Gastroesophageal sphincter (tissue), 4 donors: ENCODE data around the gene AIFM1. TPM values are rescaled to one million over a fixed set of nuclear protein-coding genes. Genes with fewer than 3 reads are reported as not detected.

Experiments used
- ATAC-seq: fragments of 150-250 bp; one replicate; pipeline ENCODE4 v1.9.1; 2016; ENCODE audit warnings: mild to moderate bottlenecking, moderate library complexity
- H3K27ac ChIP-seq, 4 donors: fragments of 200-600 bp; sonication (generic) in 3 of 4; 1 replicate in 3 of 4; 2 replicates in 1 of 4; pipeline ENCODE4 v1.5.1; 2016 to 2019
- H3K27me3 ChIP-seq: fragments of 200-600 bp; sonication (generic); one replicate; pipeline ENCODE4 v1.5.1; 2019
- H3K36me3 ChIP-seq, 2 donors: fragments of 200-600 bp; sonication (generic); one replicate each; pipeline ENCODE4 v1.5.1; 2019; ENCODE audit warnings: control low read depth in 1 of 2
- H3K4me1 ChIP-seq, 3 donors: fragments of 200-600 bp; sonication (generic); 1 replicate in 2 of 3; 2 replicates in 1 of 3; pipeline ENCODE4 v1.5.1; 2016 to 2019; ENCODE audit warnings: control low read depth in 2 of 3
- H3K4me3 ChIP-seq, 2 donors: fragments of 200-600 bp; sonication (generic); one replicate each; pipeline ENCODE4 v1.5.1; 2019; ENCODE audit warnings: mild to moderate bottlenecking in 1 of 2, moderate library complexity in 1 of 2
- H3K9me3 ChIP-seq, 3 donors: fragments of 200-600 bp; sonication (generic); one replicate each; pipeline ENCODE4 v1.5.1; 2017 to 2019; ENCODE audit warnings: control low read depth in 2 of 3
- CTCF ChIP-seq, 4 experiments: fragments of 200-600 bp in 2 of 4; fragments of 450-650 bp in 2 of 4; sonication (generic) in 1 of 4; IDR thresholded peaks; one replicate each; pipeline ENCODE4 v1.5.1; 2017 to 2019; ENCODE audit warnings: antibody characterized with exemption in 4 of 4, mild to moderate bottlenecking in 2 of 4, moderate library complexity in 2 of 4
- EP300 ChIP-seq: sonication (generic); formaldehyde crosslinking; IDR thresholded peaks from one replicate; pipeline ENCODE4 v1.6.1; 2017; ENCODE audit warnings: antibody characterized with exemption, mild to moderate bottlenecking
- POLR2A ChIP-seq, 2 donors: fragments of 450-650 bp; IDR thresholded peaks; one replicate each; pipeline ENCODE4 v1.6.1; 2017; ENCODE audit warnings: antibody characterized with exemption in 2 of 2, mild to moderate bottlenecking in 2 of 2, moderate library complexity in 1 of 2
- POLR2AphosphoS5 ChIP-seq: sonication (generic); formaldehyde crosslinking; IDR thresholded peaks from one replicate; pipeline ENCODE4 v1.6.1; 2017; ENCODE audit warnings: antibody characterized with exemption
- WGBS, 2 donors: methylation state at CpG; one replicate each; pipeline ENCODE4 v1.1.5; 2018; ENCODE audit warnings: low coverage in 1 of 2; 5-methylcytosine and 5-hydroxymethylcytosine counted together
- total RNA-seq, 4 donors: library from RNA; depleted of rRNA; stranded (reverse); fragments of >200 nt; gene quantifications; one replicate each; pipeline ENCODE4 v1.1.0, GENCODE V29; 2016

AIFM1 gene
- total RNA-seq, 4 donors from 2014 or later = 14.0 to 25.5 (median 16.9) TPM

- WGBS, 2 donors = 73% methylated on average over 3 of the region's 11 CpGs; no CpG with 5 or more reads in 1 of the 2 donors
These were observed 18.5 kb upstream of the AIFM1 start for GRCh38 chrX:130184168-130184567.

GRCh38 chrX:130179579-130180215 is 14.1 kb upstream of the AIFM1 start:
- no peak for ATAC-seq
- WGBS, 2 donors = 48 to 50% methylated on average over 5 of the region's 7 CpGs
- Histone ChIP-seq H3K4me1 (no peaks in the 10 kb centered on the region), H3K27me3 (no peaks in the 10 kb centered on the region), H3K9me3 (no peaks in the 10 kb centered on the region), H3K27ac (no peak overlapping the region), H3K4me3 (no peak overlapping the region), H3K36me3 (no peaks in the 10 kb centered on the region)
- TF ChIP-seq CTCF (IDR thresholded peaks at IDR 0.05) (no peak), EP300 (no peak), POLR2A (IDR thresholded peaks at IDR 0.05) (no peak), POLR2AphosphoS5 (no peak)

More at GRCh38 chrX:130184168-130184567, 18.5 kb upstream of the AIFM1 start:
- Histone ChIP-seq H3K27me3 (no peaks in the 10 kb centered on the region), H3K27ac (no peak overlapping the region), H3K4me3 (no peak overlapping the region), H3K9me3 (no peaks in the 10 kb centered on the region), H3K4me1 (no peaks in the 10 kb centered on the region), H3K36me3 (no peaks in the 10 kb centered on the region)
- no peak for ATAC-seq
- TF ChIP-seq POLR2A (IDR thresholded peaks at IDR 0.05) = no peak
- no peak for TF ChIP-seq EP300
- no peak for TF ChIP-seq CTCF (IDR thresholded peaks at IDR 0.05)
- TF ChIP-seq POLR2AphosphoS5 = no peak

DNA sequence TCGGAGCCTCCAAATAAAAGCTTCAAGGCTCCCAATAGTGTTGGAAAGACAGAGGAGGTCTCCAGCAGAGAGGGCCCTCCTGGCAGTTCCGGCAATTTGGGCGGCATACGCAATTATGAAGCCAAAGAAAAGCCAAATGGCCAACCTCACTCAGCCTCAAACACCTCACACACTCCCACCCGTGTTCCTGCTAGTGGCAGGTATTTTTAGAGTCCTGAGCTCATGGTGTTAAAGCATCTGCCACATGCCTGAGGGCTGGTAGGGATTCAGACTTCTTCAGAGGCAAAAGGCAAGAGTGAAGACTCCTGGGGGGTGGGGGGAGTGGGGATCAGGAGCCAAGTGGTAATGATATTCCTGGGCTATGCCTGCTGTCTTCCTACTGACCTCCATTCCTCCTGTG is 13.5 kb upstream of the AIFM1 start:
- WGBS, 2 donors = no CpG with 5 or more reads among the region's 5 CpGs
- ATAC-seq = no peak
- no peak for TF ChIP-seq EP300
- no peak for TF ChIP-seq POLR2AphosphoS5
- no peak for TF ChIP-seq POLR2A (IDR thresholded peaks at IDR 0.05)
- no peak for TF ChIP-seq CTCF (IDR thresholded peaks at IDR 0.05)

GRCh38 chrX:130176942-130177341 is 11.3 kb upstream of the AIFM1 start:
- no peak overlapping the region for H3K4me3 ChIP-seq
- no peak overlapping the region for H3K27ac ChIP-seq
- TF ChIP-seq EP300 (no peak), POLR2A (IDR thresholded peaks at IDR 0.05) (no peak), CTCF (IDR thresholded peaks at IDR 0.05) (no peak), POLR2AphosphoS5 (no peak)
- WGBS, 2 donors = 40% methylated on average over 1 of the region's 4 CpGs; no CpG with 5 or more reads in 1 of the 2 donors
- no peak for ATAC-seq
- no peaks in the 10 kb centered on the region for H3K27me3 ChIP-seq
- H3K4me1 ChIP-seq = peaks cover 0 to 21% (median 4%) of the 10 kb centered on the region in 3 donors
- no peaks in the 10 kb centered on the region for H3K9me3 ChIP-seq
- H3K36me3 ChIP-seq = no peaks in the 10 kb centered on the region

More for the DNA sequence above, 13.5 kb upstream of the AIFM1 start:
- no peak overlapping the region for H3K4me3 ChIP-seq
- no peak overlapping the region for H3K27ac ChIP-seq
- no peaks in the 10 kb centered on the region for H3K36me3 ChIP-seq
- no peaks in the 10 kb centered on the region for H3K9me3 ChIP-seq
- H3K4me1 ChIP-seq = peaks cover 0 to 5% (median 3%) of the 10 kb centered on the region in 3 donors
- H3K27me3 ChIP-seq = no peaks in the 10 kb centered on the region

DNA sequence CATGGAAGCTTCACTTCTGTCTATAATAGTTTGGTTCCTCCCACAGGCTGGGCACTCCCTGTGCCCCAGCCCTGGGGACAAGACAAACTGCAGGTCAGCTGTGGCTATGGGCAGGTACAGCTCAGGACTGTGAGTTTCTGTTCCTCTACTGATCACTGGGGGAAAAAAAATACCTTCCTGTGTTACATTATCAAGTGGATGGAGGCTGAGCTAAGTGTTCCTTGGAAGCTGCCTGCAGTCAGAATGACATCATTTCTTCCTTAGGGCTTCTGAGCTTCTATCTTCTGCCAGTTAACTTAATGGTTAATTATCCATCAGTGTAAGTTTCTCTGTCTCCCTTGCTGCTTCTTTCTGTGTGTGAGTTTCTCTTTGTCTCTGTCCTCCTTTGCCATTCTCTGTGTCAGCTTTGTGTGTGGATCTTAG is 10.7 kb upstream of the AIFM1 start:
- Histone ChIP-seq H3K36me3 (no peaks in the 10 kb centered on the region), H3K4me3 (no peak overlapping the region), H3K27ac (no peak overlapping the region), H3K27me3 (no peaks in the 10 kb centered on the region), H3K4me1 (peaks cover 0 to 27% (median 4%) of the 10 kb centered on the region in 3 donors), H3K9me3 (no peaks in the 10 kb centered on the region)
- no peak for ATAC-seq
- TF ChIP-seq POLR2AphosphoS5 (no peak), CTCF (IDR thresholded peaks at IDR 0.05) (no peak), POLR2A (IDR thresholded peaks at IDR 0.05) (no peak), EP300 (no peak)
